GM19351 (cell line): ENCODE results near the gene CUX1.

Experiments used
- ATAC-seq: cut with Tn5 transposase; IDR thresholded peaks from one replicate; pipeline ENCODE4 v1.9.1; 2021; ENCODE audit warnings: mild to moderate bottlenecking, moderate library complexity; ENCODE audit not compliant: unreplicated experiment

Gene CUX1

GRCh38 chr7:102253066-102253972 lies 435.9 kb downstream of the CUX1 start:
- ATAC-seq: no peak

GRCh38 chr7:102253973-102254370 lies 436.5 kb downstream of the CUX1 start:
- ATAC-seq: no peak

- no peak for ATAC-seq
Observed at GRCh38 chr7:102254521-102254920, 437.1 kb downstream of the CUX1 start.

- no peak for ATAC-seq
Observed at GRCh38 chr7:102255501-102255900, 438.1 kb downstream of the CUX1 start.

- ATAC-seq: no peak
Observed at GRCh38 chr7:102255916-102256315, 438.5 kb downstream of the CUX1 start.

GRCh38 chr7:102258073-102258748 lies 440.8 kb downstream of the CUX1 start:
- no peak for ATAC-seq

- no peak for ATAC-seq
Observed at GRCh38 chr7:102258749-102259107, 441.3 kb downstream of the CUX1 start.

- no peak for ATAC-seq
Observed at GRCh38 chr7:102260856-102261255, 443.4 kb downstream of the CUX1 start.

- no peak for ATAC-seq
Observed at GRCh38 chr7:102261451-102261850, 444.0 kb downstream of the CUX1 start.

- no peak for ATAC-seq
Observed at GRCh38 chr7:102262546-102262945, 445.1 kb downstream of the CUX1 start.

GRCh38 chr7:102264367-102264891 lies 447.0 kb downstream of the CUX1 start:
- ATAC-seq: no peak

- no peak for ATAC-seq
Observed at GRCh38 chr7:102266541-102266940, 449.1 kb downstream of the CUX1 start.

- ATAC-seq: no peak
Observed at GRCh38 chr7:102268635-102269034, 451.2 kb downstream of the CUX1 start.

GRCh38 chr7:102270178-102270887 lies 452.9 kb downstream of the CUX1 start:
- no peak for ATAC-seq

GRCh38 chr7:102271158-102271798 lies 453.9 kb downstream of the CUX1 start:
- ATAC-seq: no peak

- ATAC-seq: peak; percentile 60
Observed at GRCh38 chr7:102272075-102272916, 454.9 kb downstream of the CUX1 start.

- no peak for ATAC-seq
Observed at GRCh38 chr7:102272917-102273748, 455.7 kb downstream of the CUX1 start.

- ATAC-seq: no peak
Observed at GRCh38 chr7:102273749-102274712, 456.6 kb downstream of the CUX1 start.
